Spleen (tissue), 11 donors: Measurements from ENCODE around the gene NPTX1. TPM values are rescaled to one million over a fixed set of nuclear protein-coding genes. Genes with fewer than 3 reads are reported as not detected.

Source experiments
- DNase-seq: peaks from one replicate; pipeline ENCODE4 v3.0.0-alpha.2; 2020
- H3K27ac ChIP-seq, 8 donors: fragments of 200-600 bp; sonication (generic) in 7 of 8; 1 replicate in 4 of 8; 2 replicates in 4 of 8; pipeline versions ENCODE4 v1.5.0 to v1.8.0; 2016 to 2021; ENCODE audit warnings: inconsistent platforms in 4 of 8, mild to moderate bottlenecking in 4 of 8, moderate library complexity in 1 of 8
- H3K27me3 ChIP-seq, 7 donors: fragments of 200-600 bp; sonication (generic) in 6 of 7; replicated peaks in 1 of 7; 1 replicate in 4 of 7; 2 replicates in 3 of 7; pipeline versions ENCODE4 v1.5.0 to v1.8.0; 2016 to 2021; ENCODE audit warnings: inconsistent platforms in 3 of 7, mild to moderate bottlenecking in 1 of 7
- H3K36me3 ChIP-seq, 6 donors: fragments of 200-600 bp; sonication (generic) in 5 of 6; 1 replicate in 4 of 6; 2 replicates in 2 of 6; pipeline versions ENCODE4 v1.5.0 to v1.8.0; 2016 to 2021; ENCODE audit warnings: inconsistent platforms in 2 of 6
- H3K4me1 ChIP-seq, 6 donors: fragments of 200-600 bp; sonication (generic) in 5 of 6; 1 replicate in 3 of 6; 2 replicates in 3 of 6; pipeline versions ENCODE4 v1.5.0 to v1.8.0; 2016 to 2021; ENCODE audit warnings: inconsistent platforms in 3 of 6
- H3K4me3 ChIP-seq, 8 donors: fragments of 200-600 bp; sonication (generic) in 7 of 8; 1 replicate in 4 of 8; 2 replicates in 4 of 8; pipeline versions ENCODE4 v1.5.0 to v1.8.0; 2016 to 2021; ENCODE audit warnings: inconsistent platforms in 4 of 8, mild to moderate bottlenecking in 4 of 8, moderate library complexity in 2 of 8
- H3K9me3 ChIP-seq, 8 donors: fragments of 200-600 bp; sonication (generic) in 7 of 8; 1 replicate in 4 of 8; 2 replicates in 4 of 8; pipeline versions ENCODE4 v1.5.0 to v1.8.0; 2016 to 2021; ENCODE audit warnings: inconsistent platforms in 4 of 8
- CTCF ChIP-seq, 11 experiments: fragments of 200-600 bp in 7 of 11; fragments of 450-650 bp in 4 of 11; sonication (generic) in 4 of 11; IDR thresholded peaks in 8 of 11; conservative IDR thresholded peaks in 3 of 11; 1 replicate in 7 of 11; 2 replicates in 4 of 11; pipeline versions ENCODE4 v1.4.0 to v1.8.0; 2016 to 2021; ENCODE audit warnings: antibody characterized with exemption in 11 of 11, inconsistent platforms in 4 of 11, mild to moderate bottlenecking in 1 of 11
- POLR2A ChIP-seq, 3 donors: fragments of 450-650 bp; IDR thresholded peaks; one replicate each; pipeline ENCODE4 v1.5.1; 2017; ENCODE audit warnings: antibody characterized with exemption in 3 of 3, mild to moderate bottlenecking in 1 of 3
- POLR2AphosphoS5 ChIP-seq, 3 donors: sonication (generic); formaldehyde crosslinking; IDR thresholded peaks; one replicate each; pipeline ENCODE4 v1.5.1; 2017; ENCODE audit warnings: antibody characterized with exemption in 3 of 3
- WGBS, 5 donors: extraction: QIAGEN DNeasy Blood & Tissue Kit in 3 of 5; methylation state at CpG; one replicate each; pipeline versions ENCODE4 v1.1.5 to v1.1.7; 2013 to 2018; 5-methylcytosine and 5-hydroxymethylcytosine counted together
- intact Hi-C: fragments of 100-400 bp; cut with DNase I; formaldehyde crosslinking; loops from one replicate; pipeline ENCODE4 v1.15.0; 2023; ENCODE audit warnings: low total_unique reads
- polyA plus RNA-seq, 3 donors: library from polyadenylated mRNA; stranded (reverse); fragments of 200-250 nt; gene quantifications; one replicate each; pipeline ENCODE4 v1.2.1, GENCODE V29; 2013
- total RNA-seq, 7 donors: library from RNA; depleted of rRNA in 3 of 7; stranded (reverse); fragments of >200 nt in 3 of 7; fragmentation: NEBNext Ultra II Directional in 4 of 7; extraction: Animal tissue kit (Norgen Biotek cat#: 25700) in 4 of 7; gene quantifications; one replicate each; pipeline versions ENCODE4 v1.1.0 to v1.2.1, GENCODE V29; 2016 to 2021
- donor health status: healthy with polysubstance abuse.
- donor health status: DM: no; HTN: no; CAD: no; lungs with moderate emphysema.
- donor health status: DM: no; HTN: no; CAD: no.
- donor health status: Bipolar disorder and iron deficiency.
- donor health status: healthy.
- donor health status: DM: no; HTN: no; CAD: no.
- donor health status: DM: yes; HTN: yes; CAD: no.

NPTX1 gene
- total and polyA plus RNA-seq, 10 donors: 0.04 to 14.0 (median 3.6) TPM

DNA sequence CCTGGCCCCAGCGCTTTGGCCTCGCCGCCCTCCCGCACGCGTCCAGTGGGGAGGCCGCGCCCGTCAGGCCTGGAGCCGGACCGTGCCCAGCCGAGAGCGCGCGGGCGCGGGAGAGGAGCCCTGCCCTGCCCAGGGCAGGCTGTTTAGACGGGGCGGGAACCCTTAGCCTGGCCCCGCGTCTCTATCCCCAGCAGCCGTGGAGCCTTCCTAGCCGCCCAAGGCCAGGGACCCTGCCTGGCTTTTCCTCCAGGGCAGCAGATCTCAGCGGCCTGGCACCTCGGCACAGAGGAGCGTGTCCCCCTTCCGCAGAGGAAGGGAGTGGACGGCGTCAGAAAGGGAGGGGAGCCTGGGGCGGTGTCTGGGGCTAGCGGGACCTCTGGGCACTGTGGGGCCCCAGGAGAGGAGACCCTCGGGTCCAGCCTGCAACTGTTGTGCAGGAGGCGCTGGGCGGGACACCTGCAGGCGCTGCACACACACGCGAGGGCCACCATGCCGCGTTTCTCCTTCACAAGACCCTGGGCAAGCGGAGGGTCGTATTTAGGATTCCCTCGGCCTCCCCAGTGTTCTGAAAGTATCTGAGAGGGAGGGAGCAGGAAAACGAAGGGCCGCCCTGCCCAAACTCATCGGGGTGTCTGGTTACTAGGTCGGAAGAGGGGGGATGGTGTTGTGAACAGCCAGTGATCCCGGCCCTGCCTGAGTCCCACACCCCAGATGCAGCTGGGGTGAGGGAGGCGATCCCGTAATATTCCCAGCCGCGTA is 2.3 kb upstream of the NPTX1 start:
- TF ChIP-seq POLR2AphosphoS5 (IDR thresholded peaks at IDR 0.05) (no peak), CTCF (IDR thresholded peaks at IDR 0.05 in 8 of 11, conservative IDR thresholded peaks at IDR 0.05 in 3 of 11) (no peak)
- no peak overlapping the region for H3K27ac ChIP-seq
- H3K36me3 ChIP-seq: no peaks in the 10 kb centered on the region
- DNase-seq: no peak
- H3K4me1 ChIP-seq: peaks cover 27 to 64% (median 52%) of the 10 kb centered on the region in 6 donors
- intact Hi-C loops: no loop called here
- H3K9me3 ChIP-seq: no peaks in the 10 kb centered on the region
- H3K4me3 ChIP-seq: peak overlapping the region in 6 of 8 donors; percentile 31 to 69 (median 38)
- 9 to 14% (median 10%) methylated on average over 30 to 51 of the region's 51 CpGs for WGBS, 5 donors
- H3K27me3 ChIP-seq: peaks cover 15 to 100% (median 88%) of the 10 kb centered on the region in 7 donors

DNA sequence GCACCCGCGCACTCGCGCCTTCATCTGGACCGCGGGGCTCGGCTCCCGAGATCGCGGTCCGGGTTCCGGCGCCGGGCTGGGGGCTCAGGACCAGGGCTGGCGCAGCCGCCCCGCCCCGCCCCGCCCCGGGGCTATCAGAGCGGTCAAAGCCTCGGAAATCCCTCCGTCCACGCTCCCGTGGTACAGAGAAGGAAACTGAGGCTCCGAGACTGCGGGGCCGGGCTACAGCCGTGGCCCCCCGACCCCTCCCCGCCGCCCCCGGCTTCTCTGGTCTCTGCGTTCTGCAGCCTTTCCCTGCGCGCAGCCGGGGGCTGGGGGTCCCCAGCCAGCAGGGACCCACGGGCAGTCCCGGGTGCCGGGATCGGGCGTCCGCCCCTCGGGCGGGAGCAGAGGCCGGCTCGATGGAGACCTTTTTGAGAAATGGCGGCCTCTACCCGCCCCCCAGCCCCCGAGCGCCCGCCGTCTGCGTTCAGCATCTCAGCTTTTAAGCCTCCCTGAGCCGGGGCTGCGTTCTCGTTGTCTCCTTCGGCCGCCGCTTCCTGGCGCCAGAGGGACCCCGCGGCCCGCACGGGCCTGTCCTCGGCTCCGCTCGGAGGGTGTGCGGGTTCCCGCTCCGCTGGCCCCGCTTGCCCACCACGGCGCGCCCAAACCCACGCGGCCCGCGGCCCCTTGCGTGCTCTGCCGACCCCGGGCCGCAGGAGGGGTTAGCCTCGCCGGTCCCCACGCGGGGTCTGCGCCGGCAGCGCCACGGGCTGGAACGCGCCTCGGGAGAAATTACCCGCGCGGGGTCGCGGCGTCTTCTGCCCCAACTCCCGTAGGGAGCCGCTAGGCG is 1.5 kb upstream of the NPTX1 start:
- TF ChIP-seq POLR2AphosphoS5 (IDR thresholded peaks at IDR 0.05): peak in 1 of 3 donors; percentile 28
- peak in 4 of 11 experiments; percentile 22 to 44 (median 34) for TF ChIP-seq CTCF (IDR thresholded peaks at IDR 0.05 in 8 of 11, conservative IDR thresholded peaks at IDR 0.05 in 3 of 11)
- TF ChIP-seq POLR2A (IDR thresholded peaks at IDR 0.05): no peak
- no peak for DNase-seq
- H3K4me1 ChIP-seq: peaks cover 27 to 64% (median 52%) of the 10 kb centered on the region in 6 donors
- peaks cover 15 to 100% (median 96%) of the 10 kb centered on the region in 7 donors for H3K27me3 ChIP-seq
- no peaks in the 10 kb centered on the region for H3K36me3 ChIP-seq
- H3K27ac ChIP-seq: no peak overlapping the region
- intact Hi-C loops: no loop called here
- H3K4me3 ChIP-seq: peak overlapping the region in 7 of 8 donors; percentile 20 to 69 (median 35)
- no peaks in the 10 kb centered on the region for H3K9me3 ChIP-seq
- WGBS, 5 donors: 2 to 4% (median 3%) methylated on average over 43 to 103 of the region's 103 CpGs

- 0 to 3% (median 2%) methylated on average over 12 to 84 of the region's 84 CpGs for WGBS, 5 donors
- intact Hi-C loops: no loop called here
- TF ChIP-seq POLR2AphosphoS5 (IDR thresholded peaks at IDR 0.05): no peak
- TF ChIP-seq CTCF (IDR thresholded peaks at IDR 0.05 in 8 of 11, conservative IDR thresholded peaks at IDR 0.05 in 3 of 11): no peak
- TF ChIP-seq POLR2A (IDR thresholded peaks at IDR 0.05): no peak
- peak overlapping the region in 7 of 8 donors; percentile 20 to 69 (median 35) for H3K4me3 ChIP-seq
- no peak for DNase-seq
- no peak overlapping the region for H3K27ac ChIP-seq
- H3K27me3 ChIP-seq: peaks cover 15 to 100% (median 92%) of the 10 kb centered on the region in 7 donors
- no peaks in the 10 kb centered on the region for H3K36me3 ChIP-seq
- H3K4me1 ChIP-seq: peaks cover 27 to 63% (median 52%) of the 10 kb centered on the region in 6 donors
- no peaks in the 10 kb centered on the region for H3K9me3 ChIP-seq
Measured at GRCh38 chr17:80476877-80477646, 655 bp upstream of the NPTX1 start.
